Measurements from ENCODE around the gene PHF23.

The PHF23 gene

GRCh38 chr17:7219812-7220592 lies 19.3 kb downstream of the PHF23 start, which contains the start of the genes ACADVL and DLG4:
Gene ACADVL (plus strand): TSS chr17:7219938. CDS start chr17:7219985, 47 bp downstream.
Gene DLG4 (minus strand): TSS chr17:7219836.
- DNase-seq (ENCODE audit: low read depth), result no peak

GRCh38 chr17:7219229-7219811 lies 19.9 kb downstream of the PHF23 start:
- DNase-seq (ENCODE audit: low read depth), result no peak

GRCh38 chr17:7218758-7219157 lies 20.5 kb downstream of the PHF23 start:
- DNase-seq (ENCODE audit: low read depth), result no peak

- DNase-seq (ENCODE audit: low read depth), result no peak
Observed at GRCh38 chr17:7218166-7218565, 21.1 kb downstream of the PHF23 start.

DNA sequence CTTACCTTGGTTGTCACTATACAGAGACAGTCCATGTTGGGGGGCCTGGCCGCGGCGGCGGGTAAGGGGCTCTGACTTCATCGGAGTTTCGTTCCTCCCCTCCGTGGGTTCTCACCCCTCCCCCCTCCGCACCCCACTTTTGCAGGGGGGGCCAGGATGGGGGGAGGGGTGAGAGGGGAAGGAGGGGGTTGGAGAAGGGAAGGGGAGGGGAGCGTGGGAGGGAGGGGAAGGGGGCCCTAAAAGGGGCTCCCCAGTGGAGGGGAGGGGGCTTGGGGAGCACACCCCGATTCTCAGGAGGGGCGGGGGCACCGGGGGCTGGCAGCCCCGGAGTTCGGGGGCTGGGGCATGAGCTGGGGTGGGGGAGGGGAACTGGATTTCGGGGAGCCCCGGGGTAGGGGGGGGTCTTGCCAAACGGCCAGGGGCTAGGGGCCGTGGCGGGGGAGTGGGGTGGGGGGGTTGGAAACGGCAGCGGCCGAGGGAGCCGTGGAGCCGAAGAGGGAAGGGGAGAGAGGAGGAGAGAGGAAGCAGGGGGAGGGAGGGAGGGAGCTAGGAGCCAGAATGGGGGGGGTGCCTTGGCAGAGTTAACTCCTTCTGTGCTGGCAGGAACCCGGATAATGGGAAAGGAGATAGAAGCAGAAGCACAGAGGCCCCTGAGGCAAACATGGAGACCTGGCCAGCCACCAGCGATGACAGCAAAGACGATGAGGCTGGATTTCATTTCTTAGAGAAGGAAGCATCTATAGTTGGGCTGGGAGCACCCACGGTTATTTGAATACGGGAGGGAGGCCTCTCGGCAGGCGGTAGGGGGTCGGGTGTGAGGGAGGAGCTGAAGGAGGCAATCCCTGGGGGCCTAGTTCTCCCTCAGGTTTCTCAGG lies 21.9 kb downstream of the PHF23 start:
- DNase-seq (ENCODE audit: low read depth), result no peak

DNA sequence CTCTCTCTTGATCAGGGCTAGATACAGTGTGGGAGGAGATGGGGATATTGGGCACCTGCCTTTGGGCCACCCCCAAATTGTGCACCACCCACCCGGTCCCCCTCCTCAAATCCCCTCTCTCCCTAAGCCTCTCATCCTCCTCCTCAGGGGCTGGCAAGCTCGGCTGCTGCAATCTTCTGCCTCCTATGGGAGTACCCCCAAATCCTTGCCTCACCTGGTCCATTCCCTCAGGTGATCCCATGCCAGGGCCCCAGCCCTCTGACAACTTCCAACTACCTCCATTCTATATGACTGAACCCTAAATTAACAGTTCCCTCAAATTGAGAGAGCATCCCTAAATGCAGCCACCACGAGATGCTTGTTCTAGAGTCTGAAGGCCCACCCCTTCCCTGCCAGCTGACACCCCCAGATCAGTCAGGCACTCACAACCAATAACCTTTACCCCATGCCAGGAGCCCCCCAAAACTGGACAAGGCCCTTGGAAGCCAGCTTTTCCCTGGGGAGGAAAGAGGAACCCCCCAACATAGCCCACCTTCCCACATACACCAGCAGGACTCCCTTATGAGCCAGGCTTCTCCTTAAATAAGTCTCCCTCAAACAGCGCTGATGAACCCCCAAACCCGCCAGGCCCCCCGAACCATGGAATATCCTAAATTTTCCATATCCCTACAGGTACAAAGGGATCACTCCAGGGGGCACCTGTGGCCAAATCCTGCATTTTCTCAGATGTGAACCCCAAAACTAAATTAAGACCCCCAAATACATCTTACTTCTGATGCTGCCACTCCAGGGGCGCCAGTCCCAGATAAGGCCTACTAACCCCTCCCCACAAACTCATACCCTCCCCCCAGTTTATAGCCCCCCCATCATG lies 22.8 kb downstream of the PHF23 start:
- no peak for DNase-seq (ENCODE audit: low read depth)

GRCh38 chr17:7215652-7216180 lies 23.5 kb downstream of the PHF23 start:
- no peak for DNase-seq (ENCODE audit: low read depth)

GRCh38 chr17:7215136-7215638 lies 24.1 kb downstream of the PHF23 start:
- no peak for DNase-seq (ENCODE audit: low read depth)

DNA sequence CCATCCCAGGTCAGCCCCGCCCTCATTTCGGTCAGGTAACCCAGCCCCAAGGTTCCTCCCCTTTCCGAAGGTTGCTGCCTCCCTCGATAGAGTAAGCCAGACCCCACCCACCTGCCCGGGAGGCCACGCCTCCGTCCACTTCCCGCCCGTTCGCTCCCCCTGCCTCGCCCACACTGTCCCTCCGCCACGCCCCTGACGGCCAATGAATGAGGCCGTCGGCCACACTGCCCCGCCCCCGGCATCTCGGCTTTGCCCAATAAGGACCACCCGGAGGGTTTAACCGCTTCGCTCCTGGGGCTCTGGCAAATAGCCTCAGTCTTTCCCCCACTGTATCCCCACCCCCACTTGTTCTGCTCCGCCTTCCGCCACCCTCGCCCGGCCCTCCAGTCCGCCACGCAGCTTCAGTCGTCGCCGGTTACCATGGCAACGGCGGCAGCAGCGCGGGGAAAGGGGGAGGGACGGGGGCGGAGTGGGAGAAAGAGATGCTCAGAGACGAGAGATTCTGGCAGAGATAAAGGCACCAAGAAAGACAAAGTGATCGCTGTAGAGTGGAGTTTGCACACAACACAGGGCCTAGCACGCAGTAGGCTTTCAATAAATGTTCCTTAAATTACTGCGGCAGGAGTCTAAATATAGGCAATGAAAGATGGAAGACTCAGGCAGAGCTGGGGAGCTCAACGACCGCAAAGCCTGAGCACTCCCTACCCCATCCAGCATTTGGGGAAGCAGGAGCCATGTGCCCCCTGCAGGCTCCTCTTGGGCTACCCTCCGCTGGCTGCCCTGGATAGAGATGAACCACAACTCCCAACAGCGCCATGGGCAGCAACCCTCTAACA lies 24.7 kb downstream of the PHF23 start:
- peak; percentile 89 for DNase-seq (ENCODE audit: low read depth)

- no peak for DNase-seq (ENCODE audit: low read depth)
Observed at GRCh38 chr17:7213895-7214299, 25.4 kb downstream of the PHF23 start.

GRCh38 chr17:7211491-7212273 lies 27.6 kb downstream of the PHF23 start:
- no peak for DNase-seq (ENCODE audit: low read depth)

DNA sequence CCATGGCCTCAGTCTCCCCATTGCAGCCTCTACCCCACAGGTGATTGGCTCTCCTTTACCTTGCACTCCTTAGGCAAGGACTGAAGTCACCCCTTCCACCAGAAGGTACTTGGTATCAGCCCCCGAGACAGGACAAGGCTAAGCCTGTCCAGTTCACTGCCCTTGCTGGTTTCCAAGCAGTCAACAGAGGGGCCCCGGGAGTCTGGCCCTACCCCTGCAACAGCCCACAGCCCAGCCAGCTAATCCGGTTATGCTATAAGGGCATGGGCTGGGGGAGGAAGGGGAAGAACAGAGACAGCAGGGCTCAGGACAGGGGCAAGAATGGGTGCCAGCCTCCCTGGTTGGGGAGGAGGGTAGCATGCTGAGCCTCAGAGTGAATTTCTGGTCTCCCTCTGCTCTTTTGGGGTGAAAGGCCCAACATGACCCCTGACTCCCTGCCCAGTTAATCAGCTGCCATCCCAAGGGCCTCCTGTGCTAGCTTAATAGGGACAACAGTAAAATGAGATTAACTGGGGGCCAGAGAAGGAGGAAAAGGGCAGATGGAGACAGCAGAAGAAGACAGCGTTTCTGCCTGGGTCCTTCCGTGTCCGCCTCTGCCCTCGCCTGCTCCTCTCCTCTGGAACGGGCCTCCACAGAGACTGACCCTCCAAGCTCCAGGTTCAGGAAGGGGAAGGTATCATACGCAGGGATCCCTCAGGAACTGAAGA lies 30.4 kb downstream of the PHF23 start:
- no peak for DNase-seq (ENCODE audit: low read depth)

- DNase-seq (ENCODE audit: low read depth), result no peak
Observed at GRCh38 chr17:7208027-7208571, 31.2 kb downstream of the PHF23 start.

GRCh38 chr17:7207120-7208001 lies 31.9 kb downstream of the PHF23 start:
- DNase-seq (ENCODE audit: low read depth), result no peak

DNA sequence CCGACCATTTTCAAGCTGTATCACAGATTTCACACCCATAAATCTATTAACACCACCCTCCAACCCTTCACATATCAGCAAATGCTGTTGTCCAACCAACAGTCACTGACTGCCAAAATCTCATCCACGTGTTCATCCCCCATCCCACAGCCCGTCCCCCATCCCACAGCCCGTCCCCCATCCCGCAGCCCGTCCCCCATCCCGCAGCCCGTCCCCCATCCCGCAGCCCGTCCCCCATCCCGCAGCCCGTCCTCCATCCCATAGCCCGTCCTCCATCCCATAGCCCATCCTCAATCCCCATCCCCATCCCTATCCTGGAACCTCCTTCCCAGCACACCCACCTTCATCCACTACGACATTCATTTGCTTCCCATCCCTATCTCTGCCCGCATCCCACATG lies 33.7 kb downstream of the PHF23 start:
- DNase-seq (ENCODE audit: low read depth), result no peak

DNA sequence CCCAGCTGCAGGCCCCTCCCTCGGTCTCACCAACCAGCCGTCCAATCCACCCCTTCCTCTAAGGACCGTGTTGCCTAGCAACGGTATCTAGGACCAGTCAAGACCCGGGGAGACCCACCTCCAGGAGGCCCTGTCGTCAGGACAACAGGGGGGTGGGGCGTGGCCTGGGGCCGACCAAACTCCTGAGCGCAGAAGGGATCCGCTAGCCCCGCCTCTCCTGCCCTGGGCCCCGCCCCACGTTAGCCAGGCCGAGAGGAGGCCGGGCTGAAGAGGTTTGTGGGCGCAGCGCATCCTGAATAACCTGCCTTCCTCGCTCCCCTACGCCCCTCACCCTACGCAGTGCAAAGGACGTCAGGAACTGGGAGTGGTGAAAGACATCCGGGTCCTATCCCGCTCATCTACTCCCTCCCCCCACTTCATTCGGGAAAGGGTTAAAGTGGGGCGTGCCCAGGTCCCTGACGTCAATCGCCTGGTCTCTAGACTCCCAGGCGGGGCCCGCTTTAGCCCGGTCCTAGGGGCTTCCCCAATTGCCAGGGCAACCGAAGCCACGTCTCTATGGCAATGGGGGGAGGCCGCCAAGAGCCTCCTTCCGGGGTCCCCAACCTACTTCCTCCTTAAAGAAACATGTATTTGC lies 34.3 kb downstream of the PHF23 start:
- no peak for DNase-seq (ENCODE audit: low read depth)

DNA sequence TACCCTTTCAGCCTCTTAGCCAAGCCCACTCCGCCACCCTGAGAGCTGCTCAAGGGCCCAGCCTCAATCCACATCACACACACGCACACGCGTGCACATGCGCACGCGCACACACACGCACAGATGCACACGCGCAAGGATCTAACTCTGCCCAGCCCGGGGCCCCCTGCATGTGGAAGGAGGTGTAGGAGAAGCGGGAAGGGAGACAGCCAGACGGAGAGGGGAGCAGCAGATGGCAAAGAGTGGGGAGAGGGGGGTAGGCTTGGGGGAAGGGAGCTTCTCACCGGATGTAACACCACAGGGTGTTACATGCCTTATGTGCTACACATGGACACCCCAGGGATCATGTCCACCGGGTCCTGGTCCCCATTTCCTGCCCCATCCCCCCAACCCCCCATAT lies 34.9 kb downstream of the PHF23 start:
- no peak for DNase-seq (ENCODE audit: low read depth)
